IMR-90 (cell line): ENCODE data around the gene SOX11.

Experiments used
- ELK1 ChIP-seq: fragments of 150-350 bp; IDR thresholded peaks from 2 replicates; pipeline ENCODE4 v1.6.1; 2016; ENCODE audit warnings: low read depth, mild to moderate bottlenecking, low read length, moderate library complexity, borderline replicate concordance
- POLR2A ChIP-seq: IDR thresholded peaks from 2 replicates; pipeline ENCODE4 v1.6.1; 2012; ENCODE audit warnings: mild to moderate bottlenecking, low read depth, low read length
- RCOR1 ChIP-seq: IDR thresholded peaks from 2 replicates; pipeline ENCODE4 v1.6.1; 2012; ENCODE audit warnings: mild to moderate bottlenecking, low read length, improper control_type of control experiment; ENCODE audit not compliant: insufficient replicate concordance

DNA sequence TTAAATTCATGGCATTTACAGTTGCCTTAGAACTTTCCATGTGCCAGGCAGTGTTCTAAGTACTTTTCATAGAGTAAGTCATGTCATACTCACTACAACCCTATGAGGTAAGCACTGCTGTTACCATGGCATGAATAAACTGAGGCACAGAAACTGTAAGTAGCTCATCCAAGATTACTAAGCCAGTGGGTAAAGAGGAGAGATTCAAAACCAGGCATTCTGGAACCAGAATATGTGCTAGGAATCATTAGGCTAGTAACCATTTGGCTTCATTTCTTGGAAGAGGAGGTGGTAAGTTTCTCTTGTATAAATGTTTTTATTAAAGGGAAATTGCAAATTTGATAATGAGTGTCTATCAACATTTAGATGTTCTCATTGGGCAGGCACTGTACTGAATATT, 35.1 kb downstream of the SOX11 start:
- TF ChIP-seq RCOR1 (no peak), ELK1 (no peak), POLR2A (no peak)
